MM.1S (cell line): ENCODE measurements around the gene UNKL.

ENCODE experiments used
- EZH2 ChIP-seq: fragments of 300-600 bp; sonication (generic); optimal IDR thresholded peaks from 2 replicates; pipeline ENCODE3; 2017; ENCODE audit warnings: low read depth, mild to moderate bottlenecking, antibody characterized with exemption, low read length, mixed read lengths
- TF ChIP-seq, protein P1 (sequence below): fragments of 300-600 bp; sonication (generic); IDR thresholded peaks from 2 replicates; pipeline ENCODE4 v1.5.1; 2016; ENCODE audit warnings: antibody characterized with exemption, low read length, mixed read lengths

DNA sequence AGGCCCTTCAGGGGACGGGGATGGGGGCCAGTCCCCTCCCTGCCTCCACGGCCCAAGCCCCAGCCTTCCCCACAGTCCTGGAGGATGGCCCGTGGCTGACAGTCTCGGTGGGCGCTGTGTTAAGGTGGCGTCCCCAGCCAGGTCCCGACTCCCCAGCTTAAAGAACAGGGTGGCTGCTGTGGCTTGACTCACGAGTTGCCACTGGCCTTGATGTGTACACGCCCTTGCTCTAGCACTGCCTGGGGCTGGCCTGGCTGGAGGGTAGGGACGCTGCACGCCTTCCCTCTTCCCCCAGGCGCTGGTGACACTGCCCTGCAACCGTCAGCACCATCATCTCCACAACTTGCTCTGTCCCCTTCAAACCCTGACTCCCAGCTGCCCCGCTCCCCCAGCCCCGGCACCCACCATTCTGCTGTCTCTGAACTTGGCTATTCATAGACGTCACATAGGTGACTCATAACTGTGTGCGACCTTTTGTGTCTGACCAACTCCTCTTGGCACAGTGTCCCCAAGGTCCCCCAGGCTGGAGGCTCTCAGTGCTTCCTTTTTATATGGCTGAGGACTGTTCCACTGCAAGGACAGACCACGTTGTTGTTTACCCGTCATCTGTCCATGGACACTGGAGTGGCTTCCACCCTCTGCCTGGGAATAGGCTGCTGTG, 56.5 kb downstream of the UNKL start:
- no peak for TF ChIP-seq EZH2
- TF ChIP-seq, protein P1, sequence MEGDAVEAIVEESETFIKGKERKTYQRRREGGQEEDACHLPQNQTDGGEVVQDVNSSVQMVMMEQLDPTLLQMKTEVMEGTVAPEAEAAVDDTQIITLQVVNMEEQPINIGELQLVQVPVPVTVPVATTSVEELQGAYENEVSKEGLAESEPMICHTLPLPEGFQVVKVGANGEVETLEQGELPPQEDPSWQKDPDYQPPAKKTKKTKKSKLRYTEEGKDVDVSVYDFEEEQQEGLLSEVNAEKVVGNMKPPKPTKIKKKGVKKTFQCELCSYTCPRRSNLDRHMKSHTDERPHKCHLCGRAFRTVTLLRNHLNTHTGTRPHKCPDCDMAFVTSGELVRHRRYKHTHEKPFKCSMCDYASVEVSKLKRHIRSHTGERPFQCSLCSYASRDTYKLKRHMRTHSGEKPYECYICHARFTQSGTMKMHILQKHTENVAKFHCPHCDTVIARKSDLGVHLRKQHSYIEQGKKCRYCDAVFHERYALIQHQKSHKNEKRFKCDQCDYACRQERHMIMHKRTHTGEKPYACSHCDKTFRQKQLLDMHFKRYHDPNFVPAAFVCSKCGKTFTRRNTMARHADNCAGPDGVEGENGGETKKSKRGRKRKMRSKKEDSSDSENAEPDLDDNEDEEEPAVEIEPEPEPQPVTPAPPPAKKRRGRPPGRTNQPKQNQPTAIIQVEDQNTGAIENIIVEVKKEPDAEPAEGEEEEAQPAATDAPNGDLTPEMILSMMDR = no peak
